Panc1 (cell line): ENCODE results near the gene CKLF. TPM values are rescaled to one million over a fixed set of nuclear protein-coding genes. Genes with fewer than 3 reads are reported as not detected.

Source experiments
- ATAC-seq: fragments of 200-7000 bp; cut with Tn5 transposase; 2 replicates; pipeline ENCODE4 v1.9.1; 2020; ENCODE audit warnings: mild to moderate bottlenecking, moderate library complexity
- BruUV-seq: library from RNA; stranded (reverse); fragments of 400-500 nt; replicated peaks from 2 replicates; lab custom pipeline; 2021; lab: Mats Ljungman, UMichigan
- CTCF ChIA-PET: fragments of 300-600 bp; sonication (Branson Sonifier 250); formaldehyde crosslinking; loops from one replicate; lab custom pipeline; 2022; ENCODE audit warnings: antibody characterized with exemption; lab: Charles Lee
- POLR2A ChIA-PET: fragments of 300-600 bp; sonication (Branson Sonifier 250); formaldehyde crosslinking; loops from one replicate; lab custom pipeline; 2022; ENCODE audit warnings: antibody characterized with exemption; lab: Charles Lee
- DNase-seq: peaks from one replicate; pipeline ENCODE4 v3.0.0-alpha.2; 2010; ENCODE audit warnings: low read depth, low spot score
- H3K27ac ChIP-seq: 2 replicates; pipeline ENCODE4 v1.5.1; 2011; ENCODE audit warnings: mild to moderate bottlenecking, low read length, inconsistent platforms
- H3K27me3 ChIP-seq: fragments of 200-500 bp; sonication (Bioruptor generic); 2 replicates; pipeline ENCODE4 v1.6.0; 2014; ENCODE audit warnings: low read length, inconsistent platforms; ENCODE audit not compliant: control insufficient read depth, insufficient read depth
- H3K36me3 ChIP-seq: fragments of 200-500 bp; sonication (Bioruptor generic); 2 replicates; pipeline ENCODE4 v1.5.1; 2014; ENCODE audit warnings: inconsistent platforms, mild to moderate bottlenecking, low read length, moderate library complexity; ENCODE audit not compliant: control insufficient read depth, insufficient read depth
- H3K4me1 ChIP-seq: 2 replicates; pipeline ENCODE4 v1.5.1; 2011; ENCODE audit warnings: inconsistent platforms, mild to moderate bottlenecking, low read length, moderate library complexity; ENCODE audit not compliant: control insufficient read depth, insufficient read depth
- H3K4me3 ChIP-seq, 2 experiments: 2 replicates each; pipeline ENCODE4 v1.5.1; 2011 to 2012; ENCODE audit warnings: low read depth in 2 of 2, low read length in 2 of 2, mild to moderate bottlenecking in 2 of 2, inconsistent platforms in 1 of 2, moderate library complexity in 1 of 2
- H3K9me3 ChIP-seq: fragments of 200-500 bp; sonication (Bioruptor generic); 2 replicates; pipeline ENCODE4 v1.5.1; 2014; ENCODE audit warnings: low read depth, mild to moderate bottlenecking, inconsistent platforms, low read length, moderate library complexity; ENCODE audit not compliant: control insufficient read depth, insufficient read depth
- POLR2AphosphoS5 ChIP-seq: IDR thresholded peaks from 2 replicates; pipeline ENCODE4 v1.6.1; 2012; ENCODE audit warnings: mild to moderate bottlenecking, low read depth, low read length, moderate library complexity
- SIN3A ChIP-seq: IDR thresholded peaks from 2 replicates; pipeline ENCODE4 v1.6.1; 2012; ENCODE audit warnings: low read depth, mild to moderate bottlenecking, low read length, moderate library complexity, borderline replicate concordance; ENCODE audit not compliant: insufficient read depth
- TCF7L2 ChIP-seq: IDR thresholded peaks from 2 replicates; pipeline ENCODE4 v1.6.1; 2011; ENCODE audit warnings: mild to moderate bottlenecking, low read depth, low read length, inconsistent platforms
- in situ Hi-C: cut with HindIII; loops from 2 replicates; pipeline ENCODE4 v1.10.0; 2016; ENCODE audit warnings: low sequenced_read_pairs, low pct_unique_long_range_greater_than_20kb
- intact Hi-C: fragments of 100-400 bp; cut with micrococcal nuclease; formaldehyde crosslinking; loops from one replicate; pipeline ENCODE4 v1.10.0; 2022; ENCODE audit not compliant: unreplicated experiment
- total RNA-seq: library from RNA; stranded (reverse); gene quantifications from one replicate; pipeline ENCODE4 v1.2.1, GENCODE V29; 2021; ENCODE audit not compliant: unreplicated experiment
- TF ChIP-seq, protein P1 (sequence below): fragments of 450-650 bp; IDR thresholded peaks from 2 replicates; pipeline ENCODE4 v1.5.1; 2017; ENCODE audit warnings: mild to moderate bottlenecking
- TF ChIP-seq, protein P2 (sequence below), 2 experiments: IDR thresholded peaks; 2 replicates each; pipeline ENCODE4 v1.6.1; 2011 to 2012; ENCODE audit warnings: low read depth in 2 of 2, control low read depth in 1 of 2, low read length in 1 of 2, mild to moderate bottlenecking in 1 of 2, moderate library complexity in 1 of 2; ENCODE audit not compliant: insufficient read depth in 1 of 2

The CKLF gene
- total RNA-seq, 1 experiment from 2014 or later = 88.1 TPM

DNA sequence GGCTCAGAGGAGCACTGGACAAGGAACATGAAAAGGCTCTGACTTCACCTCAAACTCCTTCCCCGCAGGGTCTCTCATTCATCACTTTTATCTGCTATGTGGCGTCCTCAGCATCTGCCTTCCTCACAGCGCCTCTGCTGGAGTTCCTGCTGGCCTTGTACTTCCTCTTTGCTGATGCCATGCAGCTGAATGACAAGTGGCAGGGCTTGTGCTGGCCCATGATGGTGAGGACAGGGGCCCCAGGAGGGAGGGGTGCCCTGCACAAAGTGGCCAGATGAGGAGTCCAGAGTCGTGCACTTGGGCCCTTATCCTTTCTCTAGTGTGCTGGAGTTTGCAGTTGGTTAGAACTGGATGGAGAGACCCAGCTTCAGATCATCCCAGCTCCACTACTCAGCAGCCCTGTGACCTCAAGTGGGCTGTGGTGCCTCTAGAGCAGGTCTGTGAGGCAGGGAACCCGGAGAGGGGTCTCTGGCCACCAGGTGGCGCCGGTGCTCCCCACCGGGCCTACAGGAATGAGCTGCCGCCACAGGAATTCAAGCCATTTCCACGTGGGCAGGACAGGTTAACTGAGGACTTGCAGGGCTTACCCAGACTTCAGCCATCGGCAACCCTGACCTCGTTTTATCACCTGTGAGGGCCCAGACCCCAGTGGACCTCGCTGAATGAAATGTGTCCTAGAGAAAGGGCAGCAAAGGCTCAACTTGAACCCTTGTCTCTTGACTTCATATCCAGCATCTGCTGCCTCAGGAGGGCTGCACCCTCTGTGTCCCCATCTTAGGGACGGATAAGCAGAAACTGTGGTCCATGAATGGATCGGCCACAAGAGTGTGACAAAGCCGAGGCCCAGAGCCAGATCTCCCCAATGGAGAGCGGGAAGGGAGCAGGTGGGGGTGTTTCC lies 56.1 kb downstream of the CKLF start:
- Histone ChIP-seq H3K27ac (peak overlapping the region; percentile 65), H3K4me3 (no peak overlapping the region), H3K27me3 (no peaks in the 10 kb centered on the region), H3K9me3 (no peaks in the 10 kb centered on the region), H3K36me3 (peaks cover 4% of the 10 kb centered on the region; the same call in 1 of the 2 replicates), H3K4me1 (peaks cover 21% of the 10 kb centered on the region)
- CTCF ChIA-PET = interaction anchor here (0.5 to 2.0 kb wide), 11 partner anchors 12 to 266 kb away, joined by 3 to 11 read pairs (median 3); no protein-coding TSS in a partner anchor
- ATAC-seq (peak; percentile 78), DNase-seq (no peak)
- in situ Hi-C loops (no loop called here), intact Hi-C loops (loop anchor here (10.0 kb wide), 1 partner anchor 204 kb away; no protein-coding TSS in a partner anchor)
- no TSS peak for BruUV-seq
- TF ChIP-seq, protein P1, sequence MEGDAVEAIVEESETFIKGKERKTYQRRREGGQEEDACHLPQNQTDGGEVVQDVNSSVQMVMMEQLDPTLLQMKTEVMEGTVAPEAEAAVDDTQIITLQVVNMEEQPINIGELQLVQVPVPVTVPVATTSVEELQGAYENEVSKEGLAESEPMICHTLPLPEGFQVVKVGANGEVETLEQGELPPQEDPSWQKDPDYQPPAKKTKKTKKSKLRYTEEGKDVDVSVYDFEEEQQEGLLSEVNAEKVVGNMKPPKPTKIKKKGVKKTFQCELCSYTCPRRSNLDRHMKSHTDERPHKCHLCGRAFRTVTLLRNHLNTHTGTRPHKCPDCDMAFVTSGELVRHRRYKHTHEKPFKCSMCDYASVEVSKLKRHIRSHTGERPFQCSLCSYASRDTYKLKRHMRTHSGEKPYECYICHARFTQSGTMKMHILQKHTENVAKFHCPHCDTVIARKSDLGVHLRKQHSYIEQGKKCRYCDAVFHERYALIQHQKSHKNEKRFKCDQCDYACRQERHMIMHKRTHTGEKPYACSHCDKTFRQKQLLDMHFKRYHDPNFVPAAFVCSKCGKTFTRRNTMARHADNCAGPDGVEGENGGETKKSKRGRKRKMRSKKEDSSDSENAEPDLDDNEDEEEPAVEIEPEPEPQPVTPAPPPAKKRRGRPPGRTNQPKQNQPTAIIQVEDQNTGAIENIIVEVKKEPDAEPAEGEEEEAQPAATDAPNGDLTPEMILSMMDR = peak; percentile 91
- TF ChIP-seq TCF7L2 = no peak
- POLR2A ChIA-PET = interaction anchor here (0.6 kb wide), 1 partner anchor 41 kb away, joined by 3 read pairs; no protein-coding TSS in a partner anchor

DNA sequence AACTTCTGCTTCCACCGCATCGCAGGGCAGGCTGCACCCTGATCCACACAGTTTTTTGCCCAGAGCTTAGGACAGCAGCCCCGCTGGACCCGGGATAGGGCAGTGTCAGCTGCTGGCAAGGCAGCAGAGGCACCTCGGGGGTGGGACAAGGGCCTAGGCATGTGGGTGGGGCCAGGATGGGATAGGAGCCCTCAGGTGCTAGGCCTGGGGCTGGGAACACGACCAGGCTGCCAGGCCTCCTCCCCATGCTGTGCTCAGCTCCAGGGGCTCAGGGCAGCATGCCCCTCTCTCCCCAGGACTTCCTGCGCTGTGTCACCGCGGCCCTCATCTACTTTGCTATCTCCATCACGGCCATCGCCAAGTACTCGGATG lies 56.7 kb downstream of the CKLF start:
- Histone ChIP-seq H3K4me1 (peaks cover 19% of the 10 kb centered on the region), H3K9me3 (no peaks in the 10 kb centered on the region), H3K4me3 (no peak overlapping the region), H3K36me3 (peaks cover 6% of the 10 kb centered on the region), H3K27ac (peak overlapping the region; percentile 65), H3K27me3 (no peaks in the 10 kb centered on the region)
- no peak for ATAC-seq
- no peak for DNase-seq
- TF ChIP-seq, protein P2, sequence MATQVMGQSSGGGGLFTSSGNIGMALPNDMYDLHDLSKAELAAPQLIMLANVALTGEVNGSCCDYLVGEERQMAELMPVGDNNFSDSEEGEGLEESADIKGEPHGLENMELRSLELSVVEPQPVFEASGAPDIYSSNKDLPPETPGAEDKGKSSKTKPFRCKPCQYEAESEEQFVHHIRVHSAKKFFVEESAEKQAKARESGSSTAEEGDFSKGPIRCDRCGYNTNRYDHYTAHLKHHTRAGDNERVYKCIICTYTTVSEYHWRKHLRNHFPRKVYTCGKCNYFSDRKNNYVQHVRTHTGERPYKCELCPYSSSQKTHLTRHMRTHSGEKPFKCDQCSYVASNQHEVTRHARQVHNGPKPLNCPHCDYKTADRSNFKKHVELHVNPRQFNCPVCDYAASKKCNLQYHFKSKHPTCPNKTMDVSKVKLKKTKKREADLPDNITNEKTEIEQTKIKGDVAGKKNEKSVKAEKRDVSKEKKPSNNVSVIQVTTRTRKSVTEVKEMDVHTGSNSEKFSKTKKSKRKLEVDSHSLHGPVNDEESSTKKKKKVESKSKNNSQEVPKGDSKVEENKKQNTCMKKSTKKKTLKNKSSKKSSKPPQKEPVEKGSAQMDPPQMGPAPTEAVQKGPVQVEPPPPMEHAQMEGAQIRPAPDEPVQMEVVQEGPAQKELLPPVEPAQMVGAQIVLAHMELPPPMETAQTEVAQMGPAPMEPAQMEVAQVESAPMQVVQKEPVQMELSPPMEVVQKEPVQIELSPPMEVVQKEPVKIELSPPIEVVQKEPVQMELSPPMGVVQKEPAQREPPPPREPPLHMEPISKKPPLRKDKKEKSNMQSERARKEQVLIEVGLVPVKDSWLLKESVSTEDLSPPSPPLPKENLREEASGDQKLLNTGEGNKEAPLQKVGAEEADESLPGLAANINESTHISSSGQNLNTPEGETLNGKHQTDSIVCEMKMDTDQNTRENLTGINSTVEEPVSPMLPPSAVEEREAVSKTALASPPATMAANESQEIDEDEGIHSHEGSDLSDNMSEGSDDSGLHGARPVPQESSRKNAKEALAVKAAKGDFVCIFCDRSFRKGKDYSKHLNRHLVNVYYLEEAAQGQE (IDR thresholded peaks at IDR 0.05; ENCODE audit: insufficient read depth in 1 of 2, low read depth in 2 of 2, low read length in 1 of 2) = no peak
- no peak for TF ChIP-seq POLR2AphosphoS5
- TF ChIP-seq TCF7L2 = no peak
- no peak for TF ChIP-seq SIN3A
- TF ChIP-seq, protein P1 = no peak
- BruUV-seq = no TSS peak
- intact Hi-C loops = loop anchor here (10.0 kb wide), 1 partner anchor 204 kb away; no protein-coding TSS in a partner anchor
- in situ Hi-C loops = no loop called here
- ChIA-PET CTCF (interaction anchor here (0.5 to 2.0 kb wide), 8 partner anchors 12 to 259 kb away, joined by 3 to 11 read pairs (median 4); no protein-coding TSS in a partner anchor), POLR2A (no interaction called here)
